ENCODE data around the gene RBM3. TPM values are rescaled to one million over a fixed set of nuclear protein-coding genes. Genes with fewer than 3 reads are reported as not detected.

The RBM3 gene
- total and polyA plus RNA-seq, 2 of the 8 experiments (the other 6 are each of a cell fraction or from before 2014, with no cell fraction given), result 99.6 to 164 TPM

DNA sequence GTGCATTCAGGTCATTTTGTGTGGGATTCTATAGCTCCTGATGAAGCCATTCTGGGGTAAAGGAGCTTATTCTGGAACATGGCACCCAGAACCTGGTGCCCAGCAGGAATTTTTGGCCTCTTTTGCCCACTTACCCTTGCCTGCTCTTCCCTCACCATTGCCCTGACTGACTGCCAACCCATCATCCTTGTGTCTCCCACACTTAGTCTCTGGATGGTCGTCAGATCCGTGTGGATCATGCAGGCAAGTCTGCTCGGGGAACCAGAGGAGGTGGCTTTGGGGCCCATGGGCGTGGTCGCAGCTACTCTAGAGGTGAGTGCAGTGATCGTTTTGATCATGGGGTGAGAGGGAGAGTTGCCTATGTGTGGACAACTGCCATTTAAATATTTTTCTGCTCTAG is 1.8 kb downstream of the RBM3 start:
- H2BK12ac ChIP-seq (ENCODE audit: low read depth, low read length), result no peak overlapping the region
- FAIRE-seq (no peak), DNase-seq (ENCODE audit: low read depth in 1 of 2, low spot score in 2 of 2) (no peak)
- H3K23me2 ChIP-seq (ENCODE audit: low read depth, low read length), result peaks cover 4% of the 10 kb centered on the region; the same call in 1 of the 2 replicates
- H3K79me1 ChIP-seq (ENCODE audit: low read depth, low read length), result peaks cover 7% of the 10 kb centered on the region
- H2AK5ac ChIP-seq (ENCODE audit: low read depth, low read length), result no peak overlapping the region
- H3K36me3 ChIP-seq (ENCODE audit: control insufficient read depth in 2 of 4, insufficient read depth in 4 of 4, low read length in 3 of 4), result peaks cover 16 to 39% (median 27%) of the 10 kb centered on the region in 4 experiments
- no peak overlapping the region for H4K5ac ChIP-seq (ENCODE audit: insufficient read length, low read depth, low read length)
- no peaks in the 10 kb centered on the region for H3K9me3 ChIP-seq (ENCODE audit: insufficient read depth in 2 of 2, low read depth in 1 of 2, low read length in 1 of 2)
- H2BK5ac ChIP-seq (ENCODE audit: low read depth, low read length), result no peak overlapping the region
- no peak overlapping the region for H3K56ac ChIP-seq (replicated peaks; ENCODE audit: insufficient read length, low read depth, low read length)
- TF ChIP-seq POLR2A (IDR thresholded peaks at IDR 0.05; ENCODE audit: control extremely low read depth in 1 of 2, low read depth in 2 of 2, low read length in 2 of 2) (0 out of 3 replicates have a peak, but pooled peaks of 1 of the 2 experiments have one; percentile 29), POLR2AphosphoS5 (IDR thresholded peaks at IDR 0.05; ENCODE audit: low read depth, low read length) (peak; percentile 60), SP4 (IDR thresholded peaks at IDR 0.05; ENCODE audit: low read length) (no peak)
- no peak overlapping the region for H3K4ac ChIP-seq (replicated peaks; ENCODE audit: insufficient read length, low read depth, low read length)
- no peak overlapping the region for H2BK15ac ChIP-seq (ENCODE audit: low read length)
- no peaks in the 10 kb centered on the region for H4K20me1 ChIP-seq (replicated peaks in 1 of 2; ENCODE audit: control insufficient read depth in 1 of 2, insufficient read depth in 2 of 2, low read length in 2 of 2)
- H2AFZ ChIP-seq (ENCODE audit: low read length), result no peak overlapping the region
- no peak overlapping the region for H4K8ac ChIP-seq (ENCODE audit: extremely low read depth, insufficient read depth, low read length)
- H3K9ac ChIP-seq (replicated peaks in 1 of 4; ENCODE audit: extremely low read depth in 1 of 4, low read depth in 3 of 4, low read length in 3 of 4), result no peak overlapping the region; a peak in 1 of 7 replicates
- H2BK20ac ChIP-seq (ENCODE audit: low read length), result no peak overlapping the region
- H3K27me3 ChIP-seq (replicated peaks in 1 of 4; ENCODE audit: control insufficient read depth in 3 of 4, extremely low read depth in 1 of 4, insufficient read depth in 3 of 4, low read length in 3 of 4), result no peaks in the 10 kb centered on the region
- 94% methylated on average over 6 of the region's 6 CpGs; no CpG with 5 or more reads in 1 of the 2 experiments for whole genome bisulfite sequencing, 2 experiments (ENCODE audit: extremely low coverage in 1 of 2, insufficient coverage in 1 of 2, insufficient read length in 1 of 2, insufficient replicate concordance in 2 of 2, low coverage in 1 of 2, low lambda C conversion rate in 2 of 2, missing lambda C conversion rate in 1 of 2)
- no peak overlapping the region for H3K18ac ChIP-seq (ENCODE audit: extremely low read depth, low read length)
- peak overlapping the region; percentile 1 to 72; a peak in 2 of 4 replicates for H3K4me2 ChIP-seq (ENCODE audit: insufficient read depth in 1 of 2, low read depth in 2 of 2, low read length in 2 of 2)
- CTCF ChIA-PET (ENCODE audit: partially characterized antibody), result interaction anchor here (0.5 kb wide), 1 partner anchor 16 kb away, joined by 3 read pairs; no protein-coding TSS in a partner anchor
- POLR2A ChIA-PET (ENCODE audit: partially characterized antibody), result interaction anchor here (0.8 to 2.9 kb wide), 5 partner anchors 11 to 45 kb away, joined by 3 to 17 read pairs (median 5); partner anchors contain the start of gene TBC1D25
- no peak overlapping the region for H3K27ac ChIP-seq (ENCODE audit: low read depth, low read length)
- H3K79me2 ChIP-seq (ENCODE audit: control insufficient read depth in 1 of 2, insufficient read depth in 2 of 2, low read length in 2 of 2), result peaks cover 0 to 17% of the 10 kb centered on the region in 2 experiments; a peak in 2 of 4 replicates
- H3K14ac ChIP-seq (ENCODE audit: insufficient read length), result no peak overlapping the region
- 0 out of 8 replicates have a peak overlapping the region, but pooled peaks of 1 of the 4 experiments have one; percentile 8 for H3K4me3 ChIP-seq (ENCODE audit: extremely low read depth in 1 of 4, insufficient read depth in 2 of 4, low read depth in 3 of 4, low read length in 4 of 4)
- no peak overlapping the region for H2BK120ac ChIP-seq (replicated peaks; ENCODE audit: low read depth, low read length)
- H3K23ac ChIP-seq (ENCODE audit: insufficient read length), result no peak overlapping the region
- no peak overlapping the region for H4K91ac ChIP-seq (replicated peaks; ENCODE audit: insufficient read length, low read length)
- H3K4me1 ChIP-seq (replicated peaks in 1 of 4; ENCODE audit: control insufficient read depth in 3 of 4, insufficient read depth in 4 of 4, low read length in 3 of 4), result peaks cover 0 to 5% (median 0%) of the 10 kb centered on the region in 4 experiments; a peak in 5 of 7 replicates
